Liver (tissue), 9 donors: Measurements from ENCODE around the gene AP5S1. TPM values are rescaled to one million over a fixed set of nuclear protein-coding genes. Genes with fewer than 3 reads are reported as not detected.

Experiments used
- DNase-seq: peaks from one replicate; pipeline ENCODE4 v3.0.0-alpha.2; 2017; ENCODE audit warnings: low spot score
- H3K27ac ChIP-seq, 2 donors: one replicate each; pipeline ENCODE4 v1.7.0; 2013; ENCODE audit warnings: inconsistent platforms in 2 of 2, low read length in 2 of 2, control low read depth in 1 of 2, low read depth in 1 of 2, mild to moderate bottlenecking in 1 of 2
- H3K27me3 ChIP-seq, 4 donors: one replicate each; pipeline versions ENCODE4 v1.6.1 to v1.7.0; 2013; ENCODE audit warnings: low read length in 3 of 4, inconsistent platforms in 1 of 4, mild to moderate bottlenecking in 1 of 4, moderate library complexity in 1 of 4; ENCODE audit not compliant: control insufficient read depth in 4 of 4, insufficient read depth in 4 of 4
- H3K36me3 ChIP-seq, 4 donors: one replicate each; pipeline versions ENCODE4 v1.6.1 to v1.7.0; 2013; ENCODE audit warnings: low read length in 3 of 4, mild to moderate bottlenecking in 3 of 4, low read depth in 1 of 4, moderate library complexity in 1 of 4; ENCODE audit not compliant: control insufficient read depth in 4 of 4, insufficient read depth in 3 of 4
- H3K4me1 ChIP-seq, 4 donors: one replicate each; pipeline versions ENCODE4 v1.6.1 to v1.7.0; 2013; ENCODE audit warnings: low read length in 3 of 4, mild to moderate bottlenecking in 3 of 4, moderate library complexity in 1 of 4; ENCODE audit not compliant: control insufficient read depth in 4 of 4, insufficient read depth in 4 of 4
- H3K4me3 ChIP-seq, 3 donors: one replicate each; pipeline versions ENCODE4 v1.6.1 to v1.7.0; 2013; ENCODE audit warnings: low read length in 3 of 3, control low read depth in 1 of 3, low read depth in 1 of 3, mild to moderate bottlenecking in 1 of 3
- H3K9ac ChIP-seq, 2 donors: one replicate each; pipeline ENCODE4 v1.7.0; 2013; ENCODE audit warnings: low read length in 2 of 2, mild to moderate bottlenecking in 2 of 2, moderate library complexity in 2 of 2, control low read depth in 1 of 2, low read depth in 1 of 2
- H3K9me3 ChIP-seq, 4 donors: one replicate each; pipeline versions ENCODE4 v1.6.1 to v1.7.0; 2013; ENCODE audit warnings: low read length in 3 of 4; ENCODE audit not compliant: control insufficient read depth in 4 of 4
- ATF3 ChIP-seq: IDR thresholded peaks from 2 replicates; pipeline ENCODE4 v1.6.1; 2016; ENCODE audit warnings: antibody characterized with exemption
- EGR1 ChIP-seq, 2 donors: IDR thresholded peaks; 2 replicates each; pipeline ENCODE4 v1.6.1; 2016 to 2018; ENCODE audit warnings: antibody characterized with exemption in 2 of 2, low read depth in 2 of 2
- FOXA1 ChIP-seq: IDR thresholded peaks from 2 replicates; pipeline ENCODE4 v1.6.1; 2016; ENCODE audit warnings: antibody characterized with exemption
- FOXA2 ChIP-seq: IDR thresholded peaks from 2 replicates; pipeline ENCODE4 v1.6.1; 2016; ENCODE audit warnings: antibody characterized with exemption
- GABPA ChIP-seq, 2 donors: IDR thresholded peaks in 1 of 2; conservative IDR thresholded peaks in 1 of 2; 2 replicates each; pipeline ENCODE4 v1.6.1; 2016; ENCODE audit warnings: antibody characterized with exemption in 2 of 2, mild to moderate bottlenecking in 1 of 2, moderate library complexity in 1 of 2
- HNF4A ChIP-seq, 2 donors: conservative IDR thresholded peaks; 2 replicates each; pipeline ENCODE4 v1.6.1; 2016; ENCODE audit warnings: antibody characterized with exemption in 2 of 2, mild to moderate bottlenecking in 2 of 2
- HNF4G ChIP-seq: IDR thresholded peaks from 2 replicates; pipeline ENCODE4 v1.6.1; 2016; ENCODE audit warnings: antibody characterized with exemption
- JUND ChIP-seq, 2 donors: IDR thresholded peaks; 2 replicates each; pipeline ENCODE4 v1.6.1; 2016; ENCODE audit warnings: antibody characterized with exemption in 2 of 2
- MAX ChIP-seq: IDR thresholded peaks from 2 replicates; pipeline ENCODE4 v1.6.1; 2016; ENCODE audit warnings: antibody characterized with exemption
- NR2F2 ChIP-seq: IDR thresholded peaks from 2 replicates; pipeline ENCODE4 v1.6.1; 2016; ENCODE audit warnings: antibody characterized with exemption
- RAD21 ChIP-seq, 2 donors: IDR thresholded peaks; 2 replicates each; pipeline ENCODE4 v1.6.1; 2016; ENCODE audit warnings: antibody characterized with exemption in 2 of 2, mild to moderate bottlenecking in 2 of 2
- RXRA ChIP-seq, 2 donors: IDR thresholded peaks; 2 replicates each; pipeline ENCODE4 v1.6.1; 2017 to 2018; ENCODE audit warnings: antibody characterized with exemption in 2 of 2, mild to moderate bottlenecking in 1 of 2
- SP1 ChIP-seq: IDR thresholded peaks from 2 replicates; pipeline ENCODE4 v1.6.1; 2018; ENCODE audit warnings: antibody characterized with exemption, mild to moderate bottlenecking
- TAF1 ChIP-seq: conservative IDR thresholded peaks from 2 replicates; pipeline ENCODE4 v1.6.1; 2016; ENCODE audit warnings: antibody characterized with exemption, mild to moderate bottlenecking
- YY1 ChIP-seq: IDR thresholded peaks from 2 replicates; pipeline ENCODE4 v1.6.1; 2016; ENCODE audit warnings: antibody characterized with exemption, mild to moderate bottlenecking
- ZBTB33 ChIP-seq: IDR thresholded peaks from 2 replicates; pipeline ENCODE4 v1.6.1; 2016; ENCODE audit warnings: antibody characterized with exemption
- WGBS: extraction: QIAGEN DNeasy Blood & Tissue Kit; methylation state at CpG from one replicate; pipeline ENCODE4 v1.1.7; 2013; 5-methylcytosine and 5-hydroxymethylcytosine counted together
- polyA plus RNA-seq, 2 donors: library from polyadenylated mRNA; stranded (reverse) in 1 of 2; unstranded in 1 of 2; fragments of 200-250 nt in 1 of 2; fragments of >200 nt in 1 of 2; fragmentation: Nextera tagmentation in 1 of 2; extraction: Ambion mirVana in 1 of 2; gene quantifications; one replicate each; pipeline versions ENCODE4 v1.2.1 to v1.2.3, GENCODE V29; 2013 to 2015
- total RNA-seq, 2 donors: library from RNA; depleted of rRNA; stranded (reverse); fragments of >200 nt; gene quantifications; one replicate each; pipeline ENCODE4 v1.2.3, GENCODE V29; 2014
- TF ChIP-seq, protein P1 (sequence below): IDR thresholded peaks from 2 replicates; pipeline ENCODE4 v1.6.1; 2016; ENCODE audit warnings: antibody characterized with exemption, mild to moderate bottlenecking
- TF ChIP-seq, protein P2 (sequence below): fragments of 150-350 bp; IDR thresholded peaks from 2 replicates; pipeline ENCODE4 v1.5.1; 2017; ENCODE audit warnings: improper control_type of control experiment, low read depth, low read length; ENCODE audit not compliant: missing input control
- donor health status: healthy.
- donor health status: healthy.
- donor health status: healthy.
- donor health status: healthy.
- donor health status: healthy.

The AP5S1 gene
- total and polyA plus RNA-seq, 4 donors, result 9.1 to 14.5 (median 11.1) TPM

DNA sequence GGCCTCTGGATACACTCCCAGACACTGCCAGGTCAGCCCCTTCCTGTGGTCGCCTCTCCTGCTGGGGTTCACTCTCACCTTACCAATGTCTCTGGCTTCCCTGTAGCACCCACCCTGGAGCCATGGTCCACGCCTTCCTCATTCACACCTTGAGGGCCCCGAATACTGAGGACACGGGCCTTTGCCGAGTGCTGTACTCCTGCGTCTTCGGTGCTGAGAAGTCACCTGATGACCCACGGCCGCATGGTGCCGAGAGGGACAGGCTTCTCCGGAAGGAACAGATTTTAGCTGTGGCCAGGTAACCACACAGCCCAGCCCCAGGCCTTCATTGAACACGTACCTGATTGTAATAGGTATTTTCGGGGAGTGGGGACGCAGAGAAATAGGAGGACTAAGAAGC is 1.6 kb downstream of the AP5S1 start:
- no peak overlapping the region for H3K9ac ChIP-seq
- DNase-seq, result no peak
- peaks cover 0 to 21% (median 13%) of the 10 kb centered on the region in 4 donors for H3K4me1 ChIP-seq
- H3K27ac ChIP-seq, result no peak overlapping the region
- 95% methylated on average over 14 of the region's 14 CpGs for WGBS
- H3K9me3 ChIP-seq, result no peaks in the 10 kb centered on the region
- peaks cover 3 to 43% (median 19%) of the 10 kb centered on the region in 4 donors for H3K36me3 ChIP-seq
- TF ChIP-seq ATF3 (no peak), MAX (no peak), FOXA1 (no peak), NR2F2 (no peak), ZBTB33 (no peak), RXRA (IDR thresholded peaks at IDR 0.05) (no peak), JUND (IDR thresholded peaks at IDR 0.05) (no peak), SP1 (no peak), FOXA2 (no peak), TAF1 (no peak), GABPA (IDR thresholded peaks at IDR 0.05 in 1 of 2, conservative IDR thresholded peaks at IDR 0.05 in 1 of 2) (no peak), EGR1 (IDR thresholded peaks at IDR 0.05; ENCODE audit: low read depth in 2 of 2) (no peak), RAD21 (IDR thresholded peaks at IDR 0.05) (no peak), HNF4A (conservative IDR thresholded peaks at IDR 0.05) (no peak)
- TF ChIP-seq, protein P1, sequence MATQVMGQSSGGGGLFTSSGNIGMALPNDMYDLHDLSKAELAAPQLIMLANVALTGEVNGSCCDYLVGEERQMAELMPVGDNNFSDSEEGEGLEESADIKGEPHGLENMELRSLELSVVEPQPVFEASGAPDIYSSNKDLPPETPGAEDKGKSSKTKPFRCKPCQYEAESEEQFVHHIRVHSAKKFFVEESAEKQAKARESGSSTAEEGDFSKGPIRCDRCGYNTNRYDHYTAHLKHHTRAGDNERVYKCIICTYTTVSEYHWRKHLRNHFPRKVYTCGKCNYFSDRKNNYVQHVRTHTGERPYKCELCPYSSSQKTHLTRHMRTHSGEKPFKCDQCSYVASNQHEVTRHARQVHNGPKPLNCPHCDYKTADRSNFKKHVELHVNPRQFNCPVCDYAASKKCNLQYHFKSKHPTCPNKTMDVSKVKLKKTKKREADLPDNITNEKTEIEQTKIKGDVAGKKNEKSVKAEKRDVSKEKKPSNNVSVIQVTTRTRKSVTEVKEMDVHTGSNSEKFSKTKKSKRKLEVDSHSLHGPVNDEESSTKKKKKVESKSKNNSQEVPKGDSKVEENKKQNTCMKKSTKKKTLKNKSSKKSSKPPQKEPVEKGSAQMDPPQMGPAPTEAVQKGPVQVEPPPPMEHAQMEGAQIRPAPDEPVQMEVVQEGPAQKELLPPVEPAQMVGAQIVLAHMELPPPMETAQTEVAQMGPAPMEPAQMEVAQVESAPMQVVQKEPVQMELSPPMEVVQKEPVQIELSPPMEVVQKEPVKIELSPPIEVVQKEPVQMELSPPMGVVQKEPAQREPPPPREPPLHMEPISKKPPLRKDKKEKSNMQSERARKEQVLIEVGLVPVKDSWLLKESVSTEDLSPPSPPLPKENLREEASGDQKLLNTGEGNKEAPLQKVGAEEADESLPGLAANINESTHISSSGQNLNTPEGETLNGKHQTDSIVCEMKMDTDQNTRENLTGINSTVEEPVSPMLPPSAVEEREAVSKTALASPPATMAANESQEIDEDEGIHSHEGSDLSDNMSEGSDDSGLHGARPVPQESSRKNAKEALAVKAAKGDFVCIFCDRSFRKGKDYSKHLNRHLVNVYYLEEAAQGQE, result no peak
- TF ChIP-seq, protein P2, sequence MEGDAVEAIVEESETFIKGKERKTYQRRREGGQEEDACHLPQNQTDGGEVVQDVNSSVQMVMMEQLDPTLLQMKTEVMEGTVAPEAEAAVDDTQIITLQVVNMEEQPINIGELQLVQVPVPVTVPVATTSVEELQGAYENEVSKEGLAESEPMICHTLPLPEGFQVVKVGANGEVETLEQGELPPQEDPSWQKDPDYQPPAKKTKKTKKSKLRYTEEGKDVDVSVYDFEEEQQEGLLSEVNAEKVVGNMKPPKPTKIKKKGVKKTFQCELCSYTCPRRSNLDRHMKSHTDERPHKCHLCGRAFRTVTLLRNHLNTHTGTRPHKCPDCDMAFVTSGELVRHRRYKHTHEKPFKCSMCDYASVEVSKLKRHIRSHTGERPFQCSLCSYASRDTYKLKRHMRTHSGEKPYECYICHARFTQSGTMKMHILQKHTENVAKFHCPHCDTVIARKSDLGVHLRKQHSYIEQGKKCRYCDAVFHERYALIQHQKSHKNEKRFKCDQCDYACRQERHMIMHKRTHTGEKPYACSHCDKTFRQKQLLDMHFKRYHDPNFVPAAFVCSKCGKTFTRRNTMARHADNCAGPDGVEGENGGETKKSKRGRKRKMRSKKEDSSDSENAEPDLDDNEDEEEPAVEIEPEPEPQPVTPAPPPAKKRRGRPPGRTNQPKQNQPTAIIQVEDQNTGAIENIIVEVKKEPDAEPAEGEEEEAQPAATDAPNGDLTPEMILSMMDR, result no peak
- no peaks in the 10 kb centered on the region for H3K27me3 ChIP-seq
- no peak overlapping the region for H3K4me3 ChIP-seq

DNA sequence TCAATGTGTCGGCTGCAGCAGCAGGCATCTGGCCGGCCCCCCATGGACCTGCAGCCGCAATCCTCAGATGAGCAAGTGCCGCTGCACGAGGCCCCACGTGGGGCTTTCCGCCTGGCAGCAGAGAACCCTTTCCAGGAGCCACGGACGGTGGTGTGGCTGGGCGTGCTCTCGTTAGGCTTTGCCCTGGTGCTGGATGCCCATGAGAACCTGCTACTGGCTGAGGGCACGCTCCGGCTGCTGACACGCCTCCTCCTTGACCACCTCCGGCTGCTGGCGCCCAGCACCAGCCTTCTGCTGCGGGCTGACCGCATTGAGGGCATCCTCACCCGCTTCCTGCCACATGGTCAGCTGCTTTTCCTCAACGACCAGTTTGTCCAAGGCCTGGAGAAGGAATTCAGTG is 3.5 kb downstream of the AP5S1 start:
- Histone ChIP-seq H3K36me3 (peaks cover 3 to 48% (median 20%) of the 10 kb centered on the region in 4 donors), H3K27me3 (no peaks in the 10 kb centered on the region), H3K9me3 (no peaks in the 10 kb centered on the region), H3K4me1 (peaks cover 0 to 14% (median 10%) of the 10 kb centered on the region in 4 donors), H3K4me3 (no peak overlapping the region), H3K9ac (no peak overlapping the region), H3K27ac (no peak overlapping the region)
- TF ChIP-seq GABPA (IDR thresholded peaks at IDR 0.05 in 1 of 2, conservative IDR thresholded peaks at IDR 0.05 in 1 of 2) (no peak), JUND (IDR thresholded peaks at IDR 0.05) (no peak), NR2F2 (no peak), RAD21 (IDR thresholded peaks at IDR 0.05) (no peak), SP1 (no peak), FOXA1 (no peak), MAX (no peak), EGR1 (IDR thresholded peaks at IDR 0.05; ENCODE audit: low read depth in 2 of 2) (no peak), RXRA (IDR thresholded peaks at IDR 0.05) (no peak), YY1 (no peak), ZBTB33 (no peak), ATF3 (no peak), HNF4G (no peak), FOXA2 (no peak)
- TF ChIP-seq, protein P2, result no peak
- 95% methylated on average over 20 of the region's 20 CpGs for WGBS
- DNase-seq, result no peak
